Breast epithelium (tissue), 4 donors: ENCODE measurements around the gene MRPS16. TPM values are rescaled to one million over a fixed set of nuclear protein-coding genes. Genes with fewer than 3 reads are reported as not detected.
"Not testable (repeated sequence)": the region's sequence is repeated elsewhere in the genome, so short reads cannot be mapped to it uniquely, and the experiment has no call there.

ENCODE experiments used
- DNase-seq, 2 donors: peaks; one replicate each; pipeline ENCODE4 v3.0.0-alpha.2; 2019; ENCODE audit warnings: low spot score in 2 of 2
- H3K27ac ChIP-seq, 2 donors: fragments of 200-600 bp; sonication (generic) in 1 of 2; one replicate each; pipeline ENCODE4 v1.5.1; 2016 to 2019; ENCODE audit warnings: mild to moderate bottlenecking in 1 of 2
- H3K27me3 ChIP-seq, 2 donors: fragments of 200-600 bp; sonication (generic) in 1 of 2; one replicate each; pipeline versions ENCODE4 v1.5.1 to v1.6.0; 2017 to 2019; ENCODE audit warnings: control low read depth in 1 of 2, mild to moderate bottlenecking in 1 of 2
- H3K36me3 ChIP-seq: fragments of 200-600 bp; one replicate; pipeline ENCODE4 v1.5.1; 2019
- H3K4me1 ChIP-seq, 2 donors: fragments of 200-600 bp; sonication (generic); one replicate each; pipeline ENCODE4 v1.5.1; 2016 to 2019; ENCODE audit warnings: control low read depth in 1 of 2
- H3K4me3 ChIP-seq, 3 donors: fragments of 200-600 bp; sonication (generic); 1 replicate in 2 of 3; 2 replicates in 1 of 3; pipeline ENCODE4 v1.5.1; 2016 to 2019; ENCODE audit warnings: mild to moderate bottlenecking in 3 of 3, moderate library complexity in 2 of 3
- H3K9me3 ChIP-seq, 2 donors: fragments of 200-600 bp; sonication (generic) in 1 of 2; one replicate each; pipeline ENCODE4 v1.5.1; 2016 to 2019; ENCODE audit warnings: control low read depth in 1 of 2
- POLR2A ChIP-seq: fragments of 450-650 bp; IDR thresholded peaks from one replicate; pipeline ENCODE4 v1.6.1; 2016; ENCODE audit warnings: antibody characterized with exemption, mild to moderate bottlenecking, moderate library complexity
- POLR2AphosphoS5 ChIP-seq, 3 donors: sonication (generic); formaldehyde crosslinking; IDR thresholded peaks; one replicate each; pipeline ENCODE4 v1.6.1; 2017; ENCODE audit warnings: antibody characterized with exemption in 3 of 3
- intact Hi-C: fragments of 100-400 bp; cut with DNase I; formaldehyde crosslinking; loops from one replicate; pipeline ENCODE4 v1.15.1; 2023; ENCODE audit warnings: low total_unique reads
- total RNA-seq, 3 donors: library from RNA; depleted of rRNA; stranded (reverse); fragments of >200 nt; gene quantifications; one replicate each; pipeline ENCODE4 v1.1.0, GENCODE V29; 2016
- TF ChIP-seq, protein P1 (sequence below), 3 donors: fragments of 450-650 bp; IDR thresholded peaks; one replicate each; pipeline ENCODE4 v1.5.1; 2016 to 2017; ENCODE audit warnings: antibody characterized with exemption in 3 of 3, mild to moderate bottlenecking in 3 of 3, moderate library complexity in 3 of 3

MRPS16 gene
- total RNA-seq, 3 donors from 2014 or later, result 33.3 to 40.6 (median 40.4) TPM

DNA sequence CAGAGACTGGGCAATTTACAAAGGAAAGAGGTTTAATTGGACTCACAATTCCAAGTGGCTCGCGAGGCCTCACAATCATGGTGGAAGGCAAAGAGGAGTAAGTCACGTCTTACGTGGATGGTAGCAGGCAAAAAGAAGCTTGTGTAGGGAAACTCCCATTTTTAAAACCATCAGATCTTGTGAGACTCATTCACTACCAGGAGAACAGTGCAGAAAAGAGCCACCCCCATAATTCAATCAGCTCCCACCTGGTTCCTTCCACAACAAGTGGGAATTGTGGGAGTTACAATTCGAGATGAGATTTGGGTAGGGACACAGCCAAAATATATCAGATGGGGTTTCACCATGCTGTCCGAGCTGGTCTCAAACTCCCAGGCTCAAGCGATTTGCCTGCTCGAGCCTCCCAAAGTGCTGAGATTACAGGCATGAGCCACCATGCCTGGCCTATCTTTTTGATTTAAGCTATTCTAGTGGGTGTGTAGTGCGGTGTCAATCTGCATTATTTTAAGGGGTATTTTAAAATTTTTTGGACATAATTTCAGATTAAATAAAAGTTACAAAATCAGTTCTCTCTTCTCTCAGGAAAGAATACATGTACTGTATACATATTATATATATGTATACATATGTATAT, 9.0 kb upstream of the MRPS16 start:
- Histone ChIP-seq H3K4me1 (no peaks in the 10 kb centered on the region), H3K27me3 (no peaks in the 10 kb centered on the region), H3K9me3 (no peaks in the 10 kb centered on the region), H3K36me3 (no peaks in the 10 kb centered on the region), H3K27ac (no peak overlapping the region), H3K4me3 (no peak overlapping the region)
- no peak for DNase-seq
- TF ChIP-seq POLR2AphosphoS5 (IDR thresholded peaks at IDR 0.05), result no peak
- TF ChIP-seq, protein P1, sequence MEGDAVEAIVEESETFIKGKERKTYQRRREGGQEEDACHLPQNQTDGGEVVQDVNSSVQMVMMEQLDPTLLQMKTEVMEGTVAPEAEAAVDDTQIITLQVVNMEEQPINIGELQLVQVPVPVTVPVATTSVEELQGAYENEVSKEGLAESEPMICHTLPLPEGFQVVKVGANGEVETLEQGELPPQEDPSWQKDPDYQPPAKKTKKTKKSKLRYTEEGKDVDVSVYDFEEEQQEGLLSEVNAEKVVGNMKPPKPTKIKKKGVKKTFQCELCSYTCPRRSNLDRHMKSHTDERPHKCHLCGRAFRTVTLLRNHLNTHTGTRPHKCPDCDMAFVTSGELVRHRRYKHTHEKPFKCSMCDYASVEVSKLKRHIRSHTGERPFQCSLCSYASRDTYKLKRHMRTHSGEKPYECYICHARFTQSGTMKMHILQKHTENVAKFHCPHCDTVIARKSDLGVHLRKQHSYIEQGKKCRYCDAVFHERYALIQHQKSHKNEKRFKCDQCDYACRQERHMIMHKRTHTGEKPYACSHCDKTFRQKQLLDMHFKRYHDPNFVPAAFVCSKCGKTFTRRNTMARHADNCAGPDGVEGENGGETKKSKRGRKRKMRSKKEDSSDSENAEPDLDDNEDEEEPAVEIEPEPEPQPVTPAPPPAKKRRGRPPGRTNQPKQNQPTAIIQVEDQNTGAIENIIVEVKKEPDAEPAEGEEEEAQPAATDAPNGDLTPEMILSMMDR (IDR thresholded peaks at IDR 0.05), result no peak
- TF ChIP-seq POLR2A, result no peak
- intact Hi-C loops, result no loop called here

DNA sequence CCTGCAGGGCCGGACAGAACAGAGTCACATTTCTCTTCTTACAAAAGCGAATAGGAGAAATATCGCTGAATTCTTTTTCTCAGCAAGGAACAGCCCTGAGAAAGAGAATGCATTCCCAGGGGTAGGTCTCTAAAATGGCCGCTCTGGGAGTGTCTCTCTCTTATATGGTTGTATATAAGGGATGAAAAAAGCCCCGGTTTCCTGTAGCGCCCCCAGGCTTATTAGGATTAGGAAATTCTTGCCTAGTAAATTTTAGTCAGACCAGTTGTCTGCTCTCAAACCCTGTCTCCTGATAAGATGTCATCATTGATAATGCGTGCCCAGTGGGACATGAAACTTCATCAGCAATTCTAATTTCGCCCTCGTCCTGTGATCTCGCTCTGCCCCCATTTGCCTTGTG, 6.2 kb upstream of the MRPS16 start:
- intact Hi-C loops, result loop anchor here (5.0 kb wide), 1 partner anchor 2001 kb away; no protein-coding TSS in a partner anchor
- not testable (repeated sequence) for H3K27me3 ChIP-seq, DNase-seq

DNA sequence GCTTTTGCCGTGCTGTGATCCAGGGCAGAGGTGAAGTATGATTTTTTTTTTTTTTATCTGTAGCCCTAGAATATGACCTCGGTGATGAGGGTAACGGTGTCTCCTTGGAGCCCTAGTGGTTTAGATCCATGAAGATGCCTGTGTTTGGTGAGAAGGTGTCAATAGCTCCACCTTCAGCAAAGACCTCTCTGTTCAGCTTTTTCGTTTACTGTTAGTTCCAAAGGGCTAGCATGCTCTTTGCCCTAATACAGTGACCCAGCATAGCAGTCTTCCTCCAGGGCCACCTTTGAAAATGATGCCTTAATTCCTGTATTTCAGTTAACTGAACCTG, 746 bp upstream of the MRPS16 start:
- H3K4me3 ChIP-seq, result peak overlapping the region; percentile 61 to 96 (median 78)
- H3K27ac ChIP-seq, result peak overlapping the region; percentile 93
- intact Hi-C loops, result no loop called here

More for the DNA sequence above, 6.2 kb upstream of the MRPS16 start:
- not testable (repeated sequence) for H3K27ac ChIP-seq, H3K9me3 ChIP-seq, H3K36me3 ChIP-seq, H3K4me3 ChIP-seq, H3K4me1 ChIP-seq

DNA sequence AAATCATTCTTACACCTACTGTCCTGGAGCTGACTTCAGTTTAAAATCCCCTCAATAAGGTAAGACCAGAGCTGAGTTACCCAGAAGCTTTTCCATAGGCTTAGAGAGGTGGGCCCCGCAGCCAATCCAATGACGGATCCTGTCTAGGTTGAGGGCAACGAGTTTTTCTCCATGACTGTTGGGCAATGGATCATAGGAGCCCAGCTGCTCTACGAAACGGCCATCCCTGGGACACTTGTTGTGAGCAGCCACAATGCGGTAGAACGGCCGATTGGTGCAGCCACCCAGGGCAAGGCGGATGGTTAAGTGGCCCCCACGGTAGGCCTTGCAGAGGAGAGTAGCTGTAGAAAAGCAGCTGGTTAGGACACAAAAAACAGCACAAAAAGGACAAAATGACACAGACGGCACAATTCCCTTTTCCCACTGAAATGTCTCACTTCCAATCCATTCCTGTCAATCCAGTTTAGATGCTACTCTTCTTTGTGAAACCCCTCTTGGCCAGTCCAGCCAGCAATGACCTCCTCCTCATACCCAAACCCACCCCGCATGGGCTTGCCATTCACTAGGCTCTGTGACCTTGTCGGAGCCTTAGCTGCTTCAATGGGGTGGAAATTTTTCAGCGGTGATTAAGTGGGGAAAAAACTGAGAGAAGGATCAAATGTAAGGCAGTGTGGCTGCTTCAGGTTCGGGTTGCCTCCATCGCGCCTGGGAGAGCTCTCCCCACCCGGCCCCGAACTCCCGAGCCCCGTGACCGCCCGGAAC, 580 bp downstream of the MRPS16 start:
- no peak for TF ChIP-seq POLR2AphosphoS5 (IDR thresholded peaks at IDR 0.05)
- no peak for TF ChIP-seq POLR2A
- TF ChIP-seq, protein P1 (IDR thresholded peaks at IDR 0.05), result no peak
- intact Hi-C loops, result no loop called here
- H3K27ac ChIP-seq, result peak overlapping the region; percentile 93
- H3K36me3 ChIP-seq, result no peaks in the 10 kb centered on the region
- H3K4me3 ChIP-seq, result peak overlapping the region; percentile 61 to 96 (median 78)
- DNase-seq, result no peak
- no peaks in the 10 kb centered on the region for H3K9me3 ChIP-seq
- no peaks in the 10 kb centered on the region for H3K4me1 ChIP-seq
- H3K27me3 ChIP-seq, result no peaks in the 10 kb centered on the region

More for the DNA sequence above, 746 bp upstream of the MRPS16 start:
- Histone ChIP-seq H3K27me3 (no peaks in the 10 kb centered on the region), H3K36me3 (no peaks in the 10 kb centered on the region), H3K4me1 (no peaks in the 10 kb centered on the region), H3K9me3 (no peaks in the 10 kb centered on the region)
- TF ChIP-seq POLR2AphosphoS5 (IDR thresholded peaks at IDR 0.05), result no peak
- TF ChIP-seq, protein P1 (IDR thresholded peaks at IDR 0.05), result no peak
- no peak for TF ChIP-seq POLR2A
- DNase-seq, result no peak

DNA sequence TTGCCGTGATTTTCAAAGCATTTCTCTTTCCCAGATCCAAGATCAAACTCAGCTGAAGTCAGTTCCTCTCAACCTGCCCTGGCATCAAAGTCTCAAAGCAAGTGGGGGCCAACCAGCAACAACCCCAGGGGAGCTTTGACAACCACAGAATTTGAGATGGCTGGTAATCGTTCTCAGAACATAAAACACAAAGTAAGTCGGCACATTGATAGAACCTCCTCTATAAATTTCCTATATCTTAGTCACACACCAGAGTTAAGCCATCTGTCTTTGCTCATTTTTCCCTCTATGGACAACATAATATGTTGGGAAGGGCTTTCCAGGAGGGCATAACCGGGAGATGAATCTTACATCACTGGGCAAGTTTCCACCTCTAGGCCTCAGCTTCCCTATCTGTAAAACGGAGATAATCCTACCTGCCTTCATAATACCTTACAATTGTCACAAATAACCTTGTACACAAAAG, 4.2 kb downstream of the MRPS16 start:
- TF ChIP-seq POLR2A (no peak), POLR2AphosphoS5 (IDR thresholded peaks at IDR 0.05) (no peak)
- TF ChIP-seq, protein P1 (IDR thresholded peaks at IDR 0.05), result no peak
- no peak overlapping the region for H3K4me3 ChIP-seq
- H3K27ac ChIP-seq, result peak overlapping the region; percentile 89 to 93
- DNase-seq, result no peak
- no peaks in the 10 kb centered on the region for H3K9me3 ChIP-seq
- H3K4me1 ChIP-seq, result no peaks in the 10 kb centered on the region
- H3K36me3 ChIP-seq, result no peaks in the 10 kb centered on the region
- H3K27me3 ChIP-seq, result no peaks in the 10 kb centered on the region
- intact Hi-C loops, result no loop called here
